Activated CD4-positive, alpha-beta T cell treated with anti-CD3 and anti-CD28 coated beads, Interleukin-2, amount 50 U/mL, for 1 hour (primary cell): ENCODE measurements around the gene UPP1.
A peak's percentile ranks its signal among the peaks of the same experiment; 100 is the strongest.
"Not testable (repeated sequence)": the region's sequence is repeated elsewhere in the genome, so short reads cannot be mapped to it uniquely, and the experiment has no call there.

ENCODE experiments used
- DNase-seq: peaks from one replicate; pipeline ENCODE4 v3.0.0-alpha.2; 2020

The UPP1 gene

DNA sequence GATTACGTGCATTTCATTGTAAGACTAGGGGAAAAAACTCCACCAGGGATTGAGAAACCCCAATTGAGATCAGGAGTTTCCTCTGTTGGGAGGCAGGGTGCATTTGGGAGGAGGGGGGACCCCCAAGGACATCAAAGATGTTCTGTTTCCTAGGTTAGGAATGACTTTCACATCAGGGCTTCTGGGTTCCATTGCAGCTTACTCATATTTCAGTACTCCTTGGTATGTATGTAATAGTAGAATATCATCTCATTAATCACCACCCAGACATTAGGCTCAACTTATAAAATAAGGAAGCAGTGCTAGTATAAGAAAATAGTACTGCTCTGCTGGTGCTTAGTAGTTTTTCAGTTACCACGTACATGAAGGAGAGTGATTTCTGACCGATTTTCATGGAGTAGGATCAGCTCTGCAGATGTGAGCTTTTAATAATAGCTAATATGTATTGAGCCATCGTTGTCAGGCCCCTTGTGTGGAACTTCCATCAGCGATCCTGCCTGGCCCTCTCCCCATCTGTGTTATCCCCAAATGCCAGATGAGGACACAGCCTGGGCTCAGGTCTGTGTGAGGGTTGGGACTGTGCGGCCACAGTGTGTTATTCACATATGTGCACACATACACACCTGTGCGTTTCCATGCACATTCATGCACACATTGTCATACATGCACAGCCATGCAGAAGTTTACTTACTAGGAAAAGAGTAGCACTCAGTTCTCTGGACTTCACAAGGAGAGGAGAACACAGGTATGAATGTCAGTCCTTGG, 23.5 kb downstream of the UPP1 start:
- no peak for DNase-seq

DNA sequence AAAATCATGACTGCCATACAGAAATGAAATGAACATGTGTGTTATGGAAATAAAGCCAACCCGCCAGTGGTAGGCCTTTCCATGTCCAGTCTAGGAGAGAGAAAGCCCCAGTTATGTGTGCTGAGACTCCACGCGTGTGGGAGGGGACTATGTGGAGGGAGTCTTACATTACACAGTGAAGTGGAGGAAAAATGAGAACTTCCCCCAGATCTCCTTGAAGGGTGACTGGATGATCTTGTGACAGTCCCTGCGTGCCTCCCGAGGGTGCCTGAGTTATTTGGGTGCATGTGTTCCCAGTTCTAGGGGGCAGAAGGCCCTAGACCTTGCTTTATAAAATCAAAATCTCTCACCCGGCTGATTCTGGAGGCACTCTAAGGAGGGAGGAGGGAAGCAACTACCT, 24.2 kb downstream of the UPP1 start:
- DNase-seq = no peak

DNA sequence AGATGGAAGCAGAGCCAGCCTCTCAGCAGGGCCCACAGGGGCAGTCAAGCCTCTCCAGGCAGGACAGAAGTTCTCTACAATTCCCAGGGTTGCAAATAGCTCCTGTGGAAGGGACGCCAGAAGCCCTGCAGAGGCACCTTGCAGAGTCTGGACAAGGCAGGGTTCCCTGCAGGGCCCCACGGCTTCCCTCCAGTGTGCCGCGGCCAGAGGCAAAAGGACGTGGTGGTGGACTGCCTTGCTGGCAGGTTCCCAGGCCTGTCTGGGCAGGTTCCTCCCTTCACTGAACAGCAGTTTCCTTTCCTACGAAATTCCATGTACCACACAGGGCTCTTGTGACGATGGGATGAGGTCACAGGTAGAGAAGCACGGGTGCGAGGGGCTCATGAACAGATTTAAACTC, 25.1 kb downstream of the UPP1 start:
- no peak for DNase-seq

DNA sequence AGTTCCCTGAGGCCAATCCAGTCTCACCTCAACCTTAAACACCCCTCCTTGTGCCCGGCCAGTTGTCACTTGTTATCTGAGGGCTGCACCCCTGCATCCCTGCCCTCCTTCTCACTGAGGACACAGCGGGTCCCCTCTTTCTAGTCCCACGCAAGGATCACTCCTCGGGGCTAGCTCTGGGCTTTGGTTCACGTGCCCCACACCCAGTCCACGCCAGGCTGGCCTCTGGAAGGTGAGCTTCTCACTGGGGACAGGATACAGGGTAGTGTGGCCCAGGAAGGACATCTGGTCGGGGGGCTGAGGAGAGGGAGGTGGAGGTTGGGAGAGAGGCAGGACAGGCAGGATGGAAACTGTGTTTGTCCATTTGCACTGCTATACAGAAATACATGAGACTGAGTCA, 25.5 kb downstream of the UPP1 start:
- no peak for DNase-seq

DNA sequence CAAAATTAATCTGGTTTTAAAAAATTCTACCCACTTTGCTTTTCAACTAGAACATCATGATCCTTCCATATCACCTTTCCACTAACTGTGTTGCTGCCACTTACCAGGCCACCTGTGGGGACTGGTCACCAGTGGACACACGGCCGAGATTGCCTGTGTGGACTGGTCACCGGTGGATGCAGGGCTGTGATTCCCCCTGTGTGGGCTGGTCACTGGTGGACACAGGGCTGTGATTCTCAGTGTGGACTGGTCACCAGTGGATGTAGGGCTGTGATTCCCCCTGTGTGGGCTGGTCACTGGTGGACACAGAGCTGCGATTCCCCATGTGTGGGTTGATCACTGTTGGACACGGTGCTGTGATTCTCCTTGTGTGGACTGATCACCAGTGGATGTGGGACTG, 27.0 kb downstream of the UPP1 start:
- DNase-seq = no peak

DNA sequence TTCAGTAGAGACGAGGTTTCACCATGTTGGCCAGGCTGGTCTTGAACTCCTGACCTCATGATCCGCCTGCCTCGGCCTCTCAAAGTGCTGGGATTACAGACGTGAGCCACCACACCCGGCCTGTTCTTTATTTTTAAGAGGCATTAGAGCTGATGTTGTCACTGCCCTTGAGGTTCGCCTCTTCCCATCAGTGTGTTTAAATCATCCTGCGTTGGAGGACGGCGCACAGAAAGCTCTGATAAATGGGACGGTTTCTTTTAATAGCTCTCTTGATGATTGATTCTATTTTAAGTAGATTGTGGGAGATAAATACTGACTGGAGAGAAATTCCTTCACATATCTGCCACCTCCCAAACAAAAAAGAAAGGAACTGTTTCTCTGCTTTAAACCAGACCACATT, 29.0 kb downstream of the UPP1 start:
- no peak for DNase-seq

DNA sequence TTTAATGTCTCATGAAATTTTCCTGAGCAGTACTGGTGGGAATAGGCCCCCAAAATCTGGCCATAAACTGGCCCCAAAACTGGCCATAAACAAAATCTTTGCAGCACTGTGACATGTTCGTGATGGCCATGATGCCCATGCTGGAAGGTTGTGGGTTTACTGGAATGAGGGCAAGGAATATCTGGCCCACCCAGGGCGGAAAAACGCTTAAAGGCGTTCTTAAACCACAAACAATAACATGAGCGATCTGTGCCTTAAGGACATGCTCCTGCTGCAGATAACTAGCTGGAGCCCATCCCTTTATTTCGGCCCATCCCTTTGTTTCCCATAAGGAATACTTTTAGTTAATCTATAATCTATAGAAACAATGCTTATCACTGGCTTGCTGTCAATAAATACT, 31.5 kb downstream of the UPP1 start:
- DNase-seq = not testable (repeated sequence)

DNA sequence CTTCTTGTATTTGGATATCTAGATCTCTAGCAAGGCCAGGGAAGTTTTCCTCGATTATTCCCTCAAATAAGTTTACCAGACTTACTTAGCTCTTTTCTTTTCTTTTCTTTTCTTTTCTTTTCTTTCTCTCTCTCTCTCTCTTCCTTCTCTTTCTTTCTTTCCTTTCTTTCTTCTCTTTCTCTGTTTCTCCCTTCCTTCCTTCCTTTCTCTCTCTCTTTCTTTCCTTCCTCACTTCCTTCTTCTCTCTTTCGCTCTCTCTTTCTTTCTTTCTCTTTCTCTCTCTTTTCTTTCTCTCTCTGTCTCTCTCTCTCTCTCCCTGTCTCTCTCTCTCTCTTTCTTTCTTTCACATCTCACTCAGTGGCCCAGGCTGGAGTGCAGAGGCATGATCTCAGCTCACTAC, 37.0 kb downstream of the UPP1 start:
- DNase-seq = no peak

DNA sequence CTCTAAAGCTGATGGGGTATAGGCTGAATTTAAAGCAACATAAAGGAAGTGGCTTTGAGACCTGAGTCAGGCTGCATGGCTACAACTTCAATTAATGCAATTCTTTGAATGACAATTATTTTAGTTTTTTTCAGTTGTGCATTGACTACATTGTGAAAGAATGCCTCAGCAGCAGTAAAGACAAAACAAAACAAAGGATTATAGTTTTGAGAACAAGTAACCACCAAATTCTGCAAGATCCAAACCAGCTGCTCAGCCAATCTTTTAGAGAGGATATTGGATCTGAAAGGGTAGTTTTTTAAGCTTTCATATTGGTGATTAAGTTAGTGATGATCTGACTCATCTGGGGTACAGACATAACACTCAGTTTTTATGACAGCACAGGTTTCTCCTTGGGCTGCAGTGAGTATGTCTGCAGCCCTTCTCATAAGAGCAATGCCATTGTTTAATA, 41.6 kb downstream of the UPP1 start:
- DNase-seq = no peak

DNA sequence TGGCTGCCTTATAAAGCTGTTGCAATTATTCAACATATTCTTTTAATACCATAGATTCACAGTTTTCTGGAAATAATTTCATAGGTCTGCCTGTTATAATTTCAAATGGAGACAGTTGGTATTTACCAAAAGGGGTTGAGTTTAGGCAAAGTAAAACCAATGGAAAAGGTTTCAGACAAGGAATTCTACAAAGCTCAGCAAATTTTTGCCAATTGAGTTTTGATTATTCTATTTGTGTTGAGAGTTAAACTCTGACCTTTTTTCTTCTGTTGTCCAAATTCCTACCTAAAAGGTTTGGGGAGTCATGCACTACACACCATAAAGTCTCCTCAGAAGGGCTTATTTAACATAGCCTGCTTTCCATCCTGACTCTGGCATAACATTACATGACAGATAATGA, 43.7 kb downstream of the UPP1 start:
- no peak for DNase-seq

DNA sequence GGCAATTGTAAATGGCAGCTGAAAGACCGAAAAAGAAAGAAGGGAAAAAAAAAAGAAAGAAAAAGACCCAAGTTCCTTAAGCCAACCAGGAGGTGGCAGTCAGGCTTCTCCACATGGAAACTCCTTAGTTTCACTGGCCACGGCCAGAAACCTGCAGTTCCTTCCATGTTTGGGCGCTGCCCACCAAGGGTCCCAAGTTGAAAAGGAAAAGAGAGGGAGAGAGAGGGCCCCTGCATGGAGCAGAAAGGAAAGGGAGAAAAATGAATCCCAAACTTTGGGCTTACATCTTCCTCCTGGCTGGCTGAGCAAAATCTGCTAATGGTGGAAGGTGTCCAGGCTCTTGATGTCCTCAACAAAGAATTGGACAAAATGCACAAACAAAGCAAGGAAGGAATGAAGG, 50.4 kb downstream of the UPP1 start:
- no peak for DNase-seq

DNA sequence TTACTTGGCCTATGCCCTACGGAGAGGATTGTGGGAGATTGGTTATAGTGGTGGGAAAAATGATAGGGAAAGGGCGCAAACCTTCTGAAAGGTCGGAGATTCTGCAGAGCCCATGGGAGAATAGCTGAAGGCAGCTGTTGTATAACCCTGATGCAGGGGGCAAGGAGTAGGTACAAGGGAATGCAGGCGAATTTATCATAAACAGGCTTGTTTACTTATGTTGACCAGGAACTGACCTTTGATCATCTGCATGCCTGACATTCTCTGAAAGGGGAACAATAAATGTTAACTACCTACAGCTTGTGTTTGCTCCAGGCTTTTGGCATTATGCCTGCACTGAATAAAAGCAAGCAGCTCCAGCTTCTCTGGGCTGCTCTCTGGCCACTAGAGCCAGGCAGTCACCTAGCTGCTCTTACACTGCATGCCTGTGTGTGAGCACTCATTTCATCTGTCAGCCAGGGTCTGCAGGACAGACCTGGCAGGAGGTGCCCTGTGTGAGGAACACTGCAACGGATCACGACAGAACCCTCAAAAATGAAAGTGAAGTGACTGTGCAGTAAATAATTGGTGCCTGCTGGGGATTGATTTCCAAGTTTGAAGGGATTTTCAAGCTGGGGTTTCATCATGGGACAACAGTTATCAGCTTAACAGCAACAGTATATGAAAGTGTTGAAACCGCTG, 51.1 kb downstream of the UPP1 start:
- DNase-seq = no peak

DNA sequence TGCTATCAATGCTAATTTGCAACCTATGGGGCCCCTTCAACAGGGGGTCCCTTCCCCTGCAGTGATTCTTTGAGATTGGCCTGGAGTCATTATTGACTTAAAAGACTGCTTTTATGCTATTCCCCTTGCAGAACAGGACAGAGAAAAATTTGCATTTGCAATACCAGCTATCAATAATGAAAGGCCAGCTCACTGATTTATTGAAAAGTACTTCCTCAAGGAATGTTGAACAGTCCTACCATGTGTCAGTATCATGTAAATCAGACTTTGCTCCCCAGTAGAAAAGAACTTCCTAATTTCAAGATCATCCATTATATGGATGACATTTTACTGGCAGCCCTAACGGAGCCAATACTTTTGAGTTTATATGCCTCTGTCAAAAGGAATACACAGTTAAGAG, 52.5 kb downstream of the UPP1 start:
- no peak for DNase-seq

DNA sequence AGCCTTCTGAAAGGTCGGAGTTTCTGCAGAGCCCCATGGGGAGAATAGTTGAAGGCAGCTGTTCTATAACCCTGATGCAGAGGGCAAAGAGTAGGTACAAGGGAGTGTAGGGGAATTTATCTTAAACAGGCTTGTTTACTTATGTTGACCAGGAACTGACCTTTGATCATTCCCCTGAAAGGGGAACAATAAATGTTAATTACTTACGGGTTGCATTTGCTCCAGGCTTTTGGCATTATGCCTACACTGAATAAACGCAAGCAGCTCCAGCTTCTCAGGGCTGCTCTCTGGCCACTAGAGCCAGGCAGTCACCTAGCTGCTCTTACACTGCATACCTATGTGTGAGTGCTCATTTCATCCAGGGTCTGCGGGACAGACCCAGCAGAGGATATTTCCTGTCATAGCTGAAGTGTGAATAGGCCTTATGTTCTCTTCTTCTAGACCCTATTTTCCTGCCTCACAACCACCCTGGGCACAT, 55.3 kb downstream of the UPP1 start:
- no peak for DNase-seq

DNA sequence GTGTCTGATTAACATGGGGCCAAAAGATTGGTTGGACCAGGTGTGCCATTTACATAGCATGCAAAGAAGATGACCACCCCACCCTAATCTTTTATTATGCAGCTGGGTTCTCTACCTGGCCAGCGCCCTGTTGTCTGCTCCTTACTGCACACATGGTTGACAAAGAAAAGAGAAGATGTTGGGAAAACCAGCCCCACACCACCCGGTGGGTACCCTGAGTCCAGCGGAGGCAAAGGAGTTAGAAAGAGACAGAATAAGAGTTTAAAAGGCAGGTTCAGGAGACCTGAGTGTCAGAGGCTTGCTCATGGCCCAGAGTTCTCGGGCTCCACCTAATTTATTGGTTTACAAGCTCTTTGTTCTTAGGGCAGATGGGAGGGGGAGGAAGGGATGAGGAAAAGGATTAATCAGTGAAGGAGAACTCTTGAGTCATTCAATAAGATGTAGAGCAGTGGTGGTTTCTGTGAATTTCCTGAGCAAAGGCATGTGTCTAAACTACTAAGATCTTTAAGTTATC, 58.1 kb downstream of the UPP1 start:
- no peak for DNase-seq

DNA sequence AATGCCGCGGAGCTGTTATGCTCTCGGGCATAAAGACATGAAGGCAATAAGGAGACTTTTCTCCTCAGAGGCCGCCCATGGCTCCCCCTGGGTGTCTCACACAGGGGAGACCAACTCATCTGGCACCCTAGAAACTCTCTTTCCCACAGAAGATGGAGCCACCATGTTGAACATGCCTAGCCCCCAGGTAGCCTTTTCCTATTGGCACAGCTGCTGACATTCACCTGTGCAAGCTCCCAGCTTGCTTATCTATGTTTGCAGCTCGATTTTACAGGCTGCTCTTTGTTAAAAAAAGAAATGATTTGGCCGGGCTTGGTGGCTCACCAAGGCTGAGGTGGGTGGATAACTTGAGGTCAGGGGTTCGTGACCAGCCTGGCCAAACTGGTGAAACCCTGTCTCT, 58.6 kb downstream of the UPP1 start:
- not testable (repeated sequence) for DNase-seq

DNA sequence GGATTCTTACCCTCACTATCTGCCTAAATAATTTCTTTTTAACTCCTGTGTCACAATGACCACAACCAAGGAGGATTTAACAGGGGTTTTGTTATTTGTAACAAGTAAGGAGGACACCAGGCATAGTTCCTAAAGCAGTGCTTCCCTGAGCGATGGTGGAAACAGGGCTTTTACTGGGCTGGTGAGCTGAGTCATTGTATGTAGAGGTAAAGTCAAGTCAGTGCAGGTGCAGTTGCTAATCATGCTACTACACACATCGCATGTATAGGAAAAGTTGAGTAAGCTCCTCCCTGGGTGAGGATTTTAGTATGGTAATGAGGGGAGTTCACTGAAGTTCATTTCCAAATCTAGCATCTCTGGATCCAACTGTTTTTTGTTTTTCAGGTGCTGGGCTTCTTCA, 59.2 kb downstream of the UPP1 start:
- no peak for DNase-seq

DNA sequence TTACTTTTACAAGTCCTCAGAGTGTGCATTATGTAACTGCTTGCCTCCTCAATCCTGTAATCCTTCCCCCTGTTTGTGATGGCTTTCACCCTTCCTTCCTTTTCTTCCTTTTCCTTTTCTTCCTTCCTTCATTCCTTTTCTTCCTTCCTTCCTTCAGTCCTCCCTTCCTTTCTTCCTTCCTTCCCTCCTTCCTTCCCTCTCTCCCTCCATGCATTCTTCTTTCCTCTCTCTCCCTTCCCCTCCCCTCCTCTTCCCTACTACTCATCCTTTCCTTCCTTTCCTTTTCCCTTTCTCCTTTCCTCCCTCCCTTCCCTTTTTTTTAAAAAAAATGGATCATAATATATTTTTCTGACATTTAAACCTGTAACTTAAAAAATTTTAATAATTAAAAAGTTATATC, 60.0 kb downstream of the UPP1 start:
- no peak for DNase-seq

DNA sequence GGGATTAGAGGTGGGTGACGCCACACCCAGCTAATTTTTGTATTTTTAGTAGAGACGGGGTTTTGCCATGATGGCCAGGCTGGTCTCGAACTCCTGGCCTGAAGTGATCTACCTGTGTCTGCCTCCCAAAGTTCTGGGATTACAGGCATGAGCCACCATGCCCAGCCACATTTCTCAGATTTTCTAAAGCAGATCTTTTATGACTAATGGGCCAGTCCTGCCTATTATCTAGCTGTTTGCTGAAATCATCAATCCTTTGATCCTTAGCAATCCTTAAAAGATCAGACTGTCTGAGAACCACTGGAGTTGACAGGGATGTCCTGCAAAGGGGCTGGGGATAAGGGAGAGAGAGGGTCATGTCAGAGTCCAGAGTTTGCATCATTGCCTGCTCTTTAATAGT, 61.0 kb downstream of the UPP1 start:
- DNase-seq = no peak

DNA sequence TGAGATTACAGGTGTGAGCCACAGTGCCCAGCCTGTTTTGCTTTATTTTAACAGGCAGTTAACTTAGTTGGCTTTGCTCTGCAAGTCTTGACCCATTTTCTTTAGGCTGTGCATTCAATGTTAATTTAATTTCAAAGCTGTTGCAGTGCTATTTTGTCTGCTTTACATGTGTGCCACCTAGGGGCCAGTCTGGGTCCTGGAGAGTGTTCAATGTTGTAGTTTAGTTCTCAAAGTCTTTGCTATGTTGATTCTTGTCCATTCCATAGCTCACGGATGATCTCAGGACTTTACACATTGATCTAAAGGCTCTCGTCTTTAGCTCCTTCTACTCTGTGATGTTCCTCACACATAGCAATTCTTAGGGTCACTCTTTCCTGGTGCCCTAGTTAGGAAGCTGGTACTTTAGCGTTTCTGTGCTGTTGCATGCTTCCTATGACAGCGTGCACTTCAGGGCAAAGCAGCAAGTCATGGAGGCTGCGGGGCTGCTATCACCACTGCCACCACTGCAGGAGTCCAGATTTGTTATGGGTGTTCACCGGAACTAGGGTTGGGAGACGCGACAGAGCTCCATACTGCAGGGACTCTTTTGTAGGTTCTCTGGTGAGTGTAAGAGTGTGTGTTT, 65.8 kb downstream of the UPP1 start:
- DNase-seq = peak; percentile 29
